Peyer's patch (tissue), 4 donors: ENCODE measurements around the gene TYW1. TPM values are rescaled to one million over a fixed set of nuclear protein-coding genes. Genes with fewer than 3 reads are reported as not detected.
A peak's percentile ranks its signal among the peaks of the same experiment; 100 is the strongest.
"Not testable (repeated sequence)": the region's sequence is repeated elsewhere in the genome, so short reads cannot be mapped to it uniquely, and the experiment has no call there.

Experiments
- DNase-seq, 3 donors: peaks; one replicate each; pipeline ENCODE4 v3.0.0-alpha.2; 2017 to 2019
- H3K27ac ChIP-seq, 4 donors: fragments of 200-600 bp; sonication (generic); one replicate each; pipeline ENCODE4 v1.5.1; 2016 to 2019
- H3K27me3 ChIP-seq, 2 donors: fragments of 200-600 bp; sonication (generic); one replicate each; pipeline ENCODE4 v1.5.1; 2019
- H3K36me3 ChIP-seq, 3 donors: fragments of 200-600 bp; sonication (generic); one replicate each; pipeline ENCODE4 v1.5.1; 2016 to 2019
- H3K4me1 ChIP-seq, 4 donors: fragments of 200-600 bp; sonication (generic); one replicate each; pipeline ENCODE4 v1.5.1; 2016 to 2019
- H3K4me3 ChIP-seq, 4 donors: fragments of 200-600 bp; sonication (generic); 1 replicate in 3 of 4; 2 replicates in 1 of 4; pipeline ENCODE4 v1.5.1; 2016 to 2019; ENCODE audit warnings: mild to moderate bottlenecking in 1 of 4
- H3K9me3 ChIP-seq, 4 donors: fragments of 200-600 bp; sonication (generic); one replicate each; pipeline ENCODE4 v1.5.1; 2016 to 2019; ENCODE audit warnings: mild to moderate bottlenecking in 1 of 4
- CTCF ChIP-seq, 6 experiments: fragments of 450-650 bp in 4 of 6; fragments of 200-600 bp in 2 of 6; sonication (generic) in 1 of 6; IDR thresholded peaks; one replicate each; pipeline ENCODE4 v1.5.1; 2017 to 2019; ENCODE audit warnings: antibody characterized with exemption in 6 of 6, mild to moderate bottlenecking in 3 of 6, moderate library complexity in 1 of 6
- POLR2A ChIP-seq, 2 donors: fragments of 450-650 bp; IDR thresholded peaks; one replicate each; pipeline ENCODE4 v1.5.1; 2017; ENCODE audit warnings: antibody characterized with exemption in 2 of 2, mild to moderate bottlenecking in 2 of 2, moderate library complexity in 2 of 2
- total RNA-seq, 4 donors: library from RNA; depleted of rRNA; stranded (reverse); fragments of >200 nt; gene quantifications; one replicate each; pipeline ENCODE4 v1.1.0, GENCODE V29; 2016

The TYW1 gene
- total RNA-seq, 4 donors from 2014 or later: 15.1 to 69.3 (median 27.0) TPM

GRCh38 chr7:67033251-67033650, 36.6 kb downstream of the TYW1 start:
- H3K27me3 ChIP-seq: no peaks in the 10 kb centered on the region
- TF ChIP-seq POLR2A (IDR thresholded peaks at IDR 0.05) (no peak), CTCF (IDR thresholded peaks at IDR 0.05) (no peak)
- no peaks in the 10 kb centered on the region for H3K4me1 ChIP-seq
- no peak overlapping the region for H3K4me3 ChIP-seq
- H3K27ac ChIP-seq: no peak overlapping the region
- peaks cover 0 to 16% (median 0%) of the 10 kb centered on the region in 3 donors for H3K36me3 ChIP-seq
- no peaks in the 10 kb centered on the region for H3K9me3 ChIP-seq
- DNase-seq: no peak

DNA sequence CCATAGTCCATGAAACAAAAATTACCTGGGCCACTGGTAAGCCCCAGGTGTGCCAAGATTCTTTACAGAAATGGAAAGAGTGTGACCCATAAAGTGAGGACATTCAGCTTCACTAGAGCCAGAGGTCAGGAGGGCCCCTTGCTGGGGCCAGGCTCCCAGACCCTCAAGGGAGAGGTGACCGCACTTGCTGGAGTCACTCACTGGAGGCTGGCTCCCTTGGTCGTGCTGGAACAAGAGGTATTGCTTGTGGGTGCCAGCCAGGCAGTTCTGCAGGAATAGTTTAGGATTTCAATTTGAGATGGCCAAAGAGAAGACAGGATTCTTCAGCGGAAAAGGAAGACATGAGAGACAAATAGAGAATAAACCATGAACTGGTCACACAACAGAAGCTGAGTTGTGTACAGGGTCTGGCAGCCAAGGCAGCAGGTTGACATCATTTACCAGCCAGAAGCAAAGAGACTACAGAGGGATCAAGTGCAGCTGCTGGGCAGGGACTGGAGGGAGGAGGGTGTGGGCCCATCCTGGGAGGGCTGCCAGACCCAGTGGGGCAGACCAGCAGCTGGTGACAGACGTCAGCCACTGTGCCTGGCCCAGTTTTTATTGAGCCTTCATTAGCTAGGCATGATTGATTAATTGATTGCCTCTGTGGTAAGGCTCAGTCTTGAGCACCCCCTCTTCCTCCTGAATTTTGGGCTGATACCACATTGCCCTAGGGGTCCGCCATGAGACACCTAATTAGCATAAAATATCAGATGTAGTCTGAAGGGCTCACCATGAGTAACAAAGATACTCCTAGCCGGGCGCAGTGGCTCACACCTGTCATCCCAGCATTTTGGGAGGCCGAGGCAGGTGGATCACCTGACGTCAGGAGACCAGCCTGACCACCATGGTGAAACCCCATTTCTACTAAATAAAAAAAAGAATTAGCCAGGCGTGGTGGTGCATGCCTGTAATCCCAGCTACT, 40.1 kb downstream of the TYW1 start:
- H3K27ac ChIP-seq: peak overlapping the region in 1 of 4 donors; percentile 38
- not testable (repeated sequence) for H3K9me3 ChIP-seq, H3K4me1 ChIP-seq, H3K4me3 ChIP-seq, H3K27me3 ChIP-seq, H3K36me3 ChIP-seq
- DNase-seq: peak in 1 of 3 donors; percentile 52

GRCh38 chr7:67040832-67041231, 44.2 kb downstream of the TYW1 start:
- H3K27ac ChIP-seq, H3K4me3 ChIP-seq, H3K27me3 ChIP-seq, H3K36me3 ChIP-seq, H3K9me3 ChIP-seq, H3K4me1 ChIP-seq, DNase-seq: not testable (repeated sequence)
- TF ChIP-seq CTCF (IDR thresholded peaks at IDR 0.05): peak in 4 of 6 experiments; percentile 4 to 40 (median 16)

- H3K4me3 ChIP-seq, H3K9me3 ChIP-seq, H3K27me3 ChIP-seq, H3K4me1 ChIP-seq, H3K36me3 ChIP-seq: not testable (repeated sequence)
- H3K27ac ChIP-seq: peak overlapping the region in 3 of 4 donors; percentile 31 to 55 (median 40)
- DNase-seq: peak in 1 of 3 donors; percentile 60
These were observed 46.3 kb downstream of the TYW1 start for GRCh38 chr7:67042781-67043558.

GRCh38 chr7:67043559-67043930, 46.9 kb downstream of the TYW1 start:
- peak overlapping the region in 1 of 4 donors; percentile 40 for H3K27ac ChIP-seq
- not testable (repeated sequence) for H3K36me3 ChIP-seq, H3K4me3 ChIP-seq, H3K4me1 ChIP-seq, DNase-seq, H3K27me3 ChIP-seq, H3K9me3 ChIP-seq

DNA sequence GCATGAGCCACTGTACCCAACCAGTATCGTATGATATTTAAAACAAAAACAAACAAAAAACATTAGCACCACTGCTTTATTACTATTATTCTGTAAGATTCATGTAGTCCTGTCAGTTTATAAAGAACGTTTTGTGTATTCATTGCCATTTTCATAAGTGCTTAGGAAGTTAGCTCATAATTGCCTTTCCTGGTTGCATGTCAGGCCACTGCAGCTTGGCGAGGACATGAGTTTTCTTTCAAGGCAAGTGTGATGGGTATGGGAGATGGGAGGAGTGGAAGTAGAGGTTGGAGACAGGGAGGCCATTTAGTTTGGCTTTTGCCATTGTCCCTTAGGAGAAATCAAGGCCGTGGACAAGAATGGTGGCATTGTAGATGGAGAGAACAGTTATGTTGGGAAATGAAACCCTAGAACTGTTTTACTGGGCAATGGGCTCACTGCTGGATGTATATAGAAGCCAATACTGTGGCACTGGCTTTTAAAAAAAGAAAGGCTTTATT, 48.9 kb downstream of the TYW1 start:
- no peak overlapping the region for H3K27ac ChIP-seq
- peaks cover 0 to 6% (median 0%) of the 10 kb centered on the region in 4 donors for H3K4me1 ChIP-seq
- no peaks in the 10 kb centered on the region for H3K27me3 ChIP-seq
- no peaks in the 10 kb centered on the region for H3K9me3 ChIP-seq
- no peak for DNase-seq
- no peak overlapping the region for H3K4me3 ChIP-seq
- no peak for TF ChIP-seq CTCF (IDR thresholded peaks at IDR 0.05)
- no peak for TF ChIP-seq POLR2A (IDR thresholded peaks at IDR 0.05)
- peaks cover 0 to under 1% (median 0%) of the 10 kb centered on the region in 3 donors for H3K36me3 ChIP-seq

- not testable (repeated sequence) for H3K4me3 ChIP-seq, H3K27me3 ChIP-seq, H3K36me3 ChIP-seq, H3K27ac ChIP-seq, DNase-seq, H3K9me3 ChIP-seq, H3K4me1 ChIP-seq
These were observed 50.2 kb downstream of the TYW1 start for GRCh38 chr7:67046819-67047218.

DNA sequence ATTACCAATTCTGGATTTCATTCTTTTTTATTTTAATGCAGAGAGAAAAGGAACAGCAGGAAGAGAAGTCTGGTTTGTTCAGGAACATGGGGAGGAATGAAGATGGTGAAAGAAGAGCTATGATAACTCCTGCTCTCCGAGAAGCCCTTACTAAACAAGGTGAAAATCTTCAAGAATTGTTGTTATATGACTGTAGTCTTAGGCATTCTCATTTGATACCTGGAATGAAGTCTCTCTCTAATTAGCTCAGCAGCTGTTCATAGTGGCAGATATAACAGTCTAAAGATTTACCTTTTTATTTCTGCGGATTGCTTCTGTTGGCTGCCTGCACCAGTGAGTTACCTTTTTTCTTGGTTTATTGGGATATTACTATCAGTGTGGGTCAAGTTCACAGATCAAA, 53.3 kb downstream of the TYW1 start:
- not testable (repeated sequence) for DNase-seq, H3K9me3 ChIP-seq, H3K27ac ChIP-seq, H3K4me3 ChIP-seq, H3K4me1 ChIP-seq, H3K27me3 ChIP-seq
- H3K36me3 ChIP-seq: peaks cover 0 to 10% (median 0%) of the 10 kb centered on the region in 3 donors

GRCh38 chr7:67052161-67052560, 55.5 kb downstream of the TYW1 start:
- not testable (repeated sequence) for H3K9me3 ChIP-seq
- H3K36me3 ChIP-seq: peaks cover 0 to 10% (median 0%) of the 10 kb centered on the region in 3 donors

More at GRCh38 chr7:67052161-67052560, 55.5 kb downstream of the TYW1 start:
- not testable (repeated sequence) for H3K27ac ChIP-seq, H3K27me3 ChIP-seq, DNase-seq, H3K4me1 ChIP-seq, H3K4me3 ChIP-seq
